Measurements from ENCODE around the gene TMEM53.
A peak's percentile ranks its signal among the peaks of the same experiment; 100 is the strongest.
"Not testable (repeated sequence)": the region's sequence is repeated elsewhere in the genome, so short reads cannot be mapped to it uniquely, and the experiment has no call there.

Gene TMEM53

GRCh38 chr1:44674113-44675000, at the start of gene TMEM53, which contains the start of gene ARMH1:
TMEM53 (minus strand) TSS chr1:44674481; CDS start chr1:44674391, 90 bp downstream.
ARMH1 (plus strand) TSS chr1:44674714; CDS start chr1:44689698, 14,984 bp downstream.
- DNase-seq (ENCODE audit: low read depth in 2 of 2): peak; percentile 88 to 91

DNA sequence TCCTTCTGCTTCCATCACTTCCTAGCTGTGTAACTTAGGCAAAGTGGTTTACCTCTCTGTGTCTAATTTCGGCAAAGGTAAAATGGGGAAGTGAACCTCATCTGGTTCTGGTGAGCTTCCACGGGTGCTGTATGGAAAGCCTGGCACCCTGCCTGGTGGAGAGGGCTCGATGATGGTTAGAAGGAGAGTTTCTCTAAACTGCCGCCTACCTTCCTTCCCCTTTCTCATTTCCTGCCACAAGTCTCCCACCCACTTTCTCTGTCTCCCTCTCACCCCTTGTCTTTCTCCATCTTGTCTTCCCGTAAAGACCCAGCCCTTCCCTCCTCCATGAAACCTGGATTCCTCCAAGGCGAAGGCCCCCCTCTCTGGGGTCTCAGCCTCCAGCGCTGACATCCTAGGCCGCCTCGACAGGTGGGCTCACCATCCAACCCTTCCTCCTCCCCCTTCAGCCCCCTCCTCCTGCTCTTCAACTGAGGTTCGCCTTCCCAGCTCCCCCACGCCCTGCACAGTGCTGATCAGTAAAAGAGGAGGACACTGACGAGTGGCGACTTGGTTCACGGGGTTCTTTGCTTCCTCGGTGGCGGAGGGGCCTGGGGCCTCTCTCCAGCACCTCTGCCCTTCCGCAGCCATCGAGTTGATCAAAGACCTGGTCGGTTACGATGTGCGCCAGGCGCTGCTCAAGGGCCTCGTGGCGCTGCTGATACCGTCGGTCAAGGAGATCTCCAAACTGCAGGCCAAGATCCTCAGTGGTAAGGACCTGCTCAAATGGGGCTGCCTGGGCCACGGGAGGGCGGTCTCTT, 49.4 kb upstream of the TMEM53 start:
- DNase-seq (ENCODE audit: low read depth in 2 of 2): no peak

- no peak for DNase-seq (ENCODE audit: low read depth in 2 of 2)
Measured at GRCh38 chr1:44723064-44723463, 48.8 kb upstream of the TMEM53 start.

DNA sequence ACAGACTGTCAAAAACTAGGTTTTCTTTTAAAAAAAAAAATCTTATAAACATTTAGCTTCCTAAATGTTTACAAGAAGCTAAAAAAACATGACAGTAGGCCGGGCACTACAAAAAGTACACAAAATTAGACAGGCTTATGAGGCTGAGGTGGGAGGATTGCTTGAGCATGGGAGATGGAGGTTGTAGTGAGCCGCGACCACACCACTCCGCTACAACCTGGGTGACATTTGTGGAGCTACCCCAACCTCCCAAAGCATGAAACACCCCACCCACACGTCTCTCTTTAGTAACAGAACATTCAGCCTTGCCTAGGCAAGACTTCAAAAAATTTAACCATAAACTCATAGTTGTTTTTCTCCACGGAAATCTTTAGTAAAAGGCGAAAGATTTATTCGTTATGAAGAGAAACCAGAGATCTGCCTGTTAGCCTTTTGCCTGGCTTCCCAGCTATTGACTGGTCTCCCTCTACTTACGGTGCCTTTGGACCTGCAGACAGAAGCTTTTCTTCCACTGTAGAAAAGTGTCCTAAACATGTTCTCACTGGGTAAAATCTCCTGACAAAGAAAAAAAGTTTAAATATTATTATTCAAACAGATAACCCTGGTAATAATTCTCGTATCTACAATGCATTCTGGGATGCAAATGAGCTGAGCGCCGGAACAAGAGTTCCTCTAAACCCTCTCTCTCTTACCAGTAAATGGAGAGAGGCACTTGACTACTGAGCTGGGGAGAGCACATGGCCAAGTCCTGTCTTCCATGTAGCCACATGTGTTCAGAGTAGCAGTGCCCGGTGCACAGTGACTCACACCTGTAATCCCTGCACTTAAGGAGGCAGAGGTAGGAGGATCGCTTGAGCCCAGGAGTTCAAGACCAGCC, 47.4 kb upstream of the TMEM53 start:
- DNase-seq (ENCODE audit: low read depth in 2 of 2): peak in 1 of 2 donors; percentile 68

GRCh38 chr1:44720281-44720680, 46.0 kb upstream of the TMEM53 start:
- no peak for DNase-seq (ENCODE audit: low read depth in 2 of 2)

DNA sequence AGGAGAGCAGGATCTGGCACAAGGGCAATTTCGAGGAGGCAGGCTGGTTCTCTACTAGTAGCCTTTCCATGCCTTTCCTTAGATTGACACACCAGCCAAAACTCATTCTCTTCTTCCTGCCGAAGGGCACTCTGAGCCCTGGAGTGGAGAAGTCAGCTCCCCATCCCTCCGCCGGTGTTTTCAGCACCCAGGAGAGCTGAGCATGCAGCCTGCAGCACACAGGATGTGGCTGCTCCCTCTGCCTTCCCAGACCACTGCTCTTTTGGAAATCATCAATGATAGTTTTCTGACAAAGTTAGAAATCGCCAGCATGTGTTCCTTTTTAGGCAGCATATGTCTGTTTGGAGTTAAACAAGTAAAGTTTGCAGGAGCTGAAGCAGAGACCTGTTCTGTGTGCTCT, 45.0 kb upstream of the TMEM53 start:
- no peak for DNase-seq (ENCODE audit: low read depth in 2 of 2)

GRCh38 chr1:44718091-44718490, 43.8 kb upstream of the TMEM53 start:
- no peak for DNase-seq (ENCODE audit: low read depth in 2 of 2)

DNA sequence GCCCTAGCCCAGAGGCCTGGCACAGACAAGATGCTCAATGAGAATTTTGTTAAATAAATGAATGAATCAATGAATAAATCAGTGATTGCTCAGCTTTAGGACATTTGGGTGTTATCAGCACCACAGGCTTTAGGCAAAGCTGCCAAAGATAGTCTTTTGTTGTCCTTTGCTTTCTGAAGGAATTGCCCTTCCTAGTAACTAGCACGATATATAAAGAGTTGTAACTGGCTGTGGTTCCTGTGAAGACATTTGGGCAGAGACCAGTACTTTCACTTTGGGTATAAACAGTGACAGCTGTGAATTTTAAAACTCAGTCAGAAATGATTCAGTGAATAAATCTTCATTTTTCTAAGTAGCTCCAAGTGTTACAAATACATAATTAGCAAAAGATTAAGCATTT, 43.4 kb upstream of the TMEM53 start:
- no peak for DNase-seq (ENCODE audit: low read depth in 2 of 2)

DNA sequence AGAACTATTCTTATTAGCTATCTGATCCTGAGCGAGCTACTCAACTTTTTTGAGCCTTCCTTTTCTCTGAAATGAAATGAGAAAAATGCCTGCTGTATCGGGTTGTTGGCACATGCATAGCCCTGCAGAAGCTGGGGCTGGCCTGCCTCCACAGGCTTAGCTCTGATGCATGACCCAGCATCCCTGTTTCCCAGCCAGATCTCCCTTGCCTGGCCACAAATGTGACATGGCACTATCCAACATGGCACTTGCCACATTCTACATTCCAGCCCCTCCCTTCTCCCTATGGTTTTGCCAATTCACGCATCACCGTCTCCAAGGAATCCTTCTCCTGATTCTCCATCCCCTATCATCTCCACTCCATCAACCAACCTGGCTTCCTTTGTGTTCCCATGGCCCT, 42.9 kb upstream of the TMEM53 start:
- no peak for DNase-seq (ENCODE audit: low read depth in 2 of 2)

DNA sequence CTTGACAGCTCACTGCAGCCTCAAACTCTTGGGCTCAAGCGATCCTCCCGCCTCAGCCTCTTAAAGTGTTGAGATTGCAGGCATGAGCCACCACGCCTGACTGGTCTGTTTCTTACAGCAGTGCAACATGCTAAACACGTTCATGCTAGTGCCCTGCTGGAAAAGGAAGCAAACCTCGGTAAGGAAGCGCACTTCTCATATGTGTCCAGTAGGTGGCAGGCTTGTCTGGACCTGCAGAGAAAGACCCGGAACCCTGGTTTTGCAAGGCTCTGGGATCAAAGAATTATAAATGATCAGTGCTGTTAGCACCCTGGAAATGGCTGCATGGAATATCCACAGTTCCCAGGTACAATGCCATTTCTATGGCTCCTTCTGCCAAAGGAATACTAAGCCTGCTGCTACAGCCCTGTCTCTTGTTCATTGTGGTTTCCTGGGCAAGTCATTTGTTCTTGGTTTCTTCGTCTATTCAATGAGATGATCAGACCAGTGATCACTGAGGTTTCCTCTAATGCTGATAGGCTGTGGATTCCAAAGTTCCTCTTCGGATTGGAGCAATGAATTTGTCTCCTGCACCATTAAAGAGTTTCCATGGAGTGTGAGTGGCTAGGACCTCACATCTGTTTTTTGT, 40.8 kb upstream of the TMEM53 start:
- DNase-seq (ENCODE audit: low read depth in 2 of 2): no peak

- no peak for DNase-seq (ENCODE audit: low read depth in 2 of 2)
Measured at GRCh38 chr1:44714532-44714931, 40.3 kb upstream of the TMEM53 start.

DNA sequence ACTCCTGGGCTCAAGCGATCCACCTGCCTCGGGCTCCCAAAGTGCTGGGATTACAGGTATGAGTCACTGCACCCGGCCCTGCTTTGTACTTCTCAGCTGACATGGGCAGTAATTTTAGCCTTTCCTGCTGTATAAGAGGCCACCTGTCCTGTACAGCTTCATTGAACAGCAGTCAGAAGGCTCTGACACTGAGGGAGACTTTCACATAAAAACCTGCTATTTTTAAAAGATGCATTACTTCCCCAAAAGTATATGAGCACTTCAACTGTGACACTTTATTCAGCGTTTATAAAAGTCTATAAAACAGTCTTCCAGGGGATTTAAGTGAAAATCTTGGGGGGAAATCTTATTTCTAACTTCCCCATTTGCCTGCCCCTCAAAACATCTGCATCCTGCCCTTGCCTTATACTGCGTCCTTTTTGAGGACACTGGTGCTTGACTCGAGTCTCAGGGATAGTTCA, 39.1 kb upstream of the TMEM53 start:
- no peak for DNase-seq (ENCODE audit: low read depth in 2 of 2)

DNA sequence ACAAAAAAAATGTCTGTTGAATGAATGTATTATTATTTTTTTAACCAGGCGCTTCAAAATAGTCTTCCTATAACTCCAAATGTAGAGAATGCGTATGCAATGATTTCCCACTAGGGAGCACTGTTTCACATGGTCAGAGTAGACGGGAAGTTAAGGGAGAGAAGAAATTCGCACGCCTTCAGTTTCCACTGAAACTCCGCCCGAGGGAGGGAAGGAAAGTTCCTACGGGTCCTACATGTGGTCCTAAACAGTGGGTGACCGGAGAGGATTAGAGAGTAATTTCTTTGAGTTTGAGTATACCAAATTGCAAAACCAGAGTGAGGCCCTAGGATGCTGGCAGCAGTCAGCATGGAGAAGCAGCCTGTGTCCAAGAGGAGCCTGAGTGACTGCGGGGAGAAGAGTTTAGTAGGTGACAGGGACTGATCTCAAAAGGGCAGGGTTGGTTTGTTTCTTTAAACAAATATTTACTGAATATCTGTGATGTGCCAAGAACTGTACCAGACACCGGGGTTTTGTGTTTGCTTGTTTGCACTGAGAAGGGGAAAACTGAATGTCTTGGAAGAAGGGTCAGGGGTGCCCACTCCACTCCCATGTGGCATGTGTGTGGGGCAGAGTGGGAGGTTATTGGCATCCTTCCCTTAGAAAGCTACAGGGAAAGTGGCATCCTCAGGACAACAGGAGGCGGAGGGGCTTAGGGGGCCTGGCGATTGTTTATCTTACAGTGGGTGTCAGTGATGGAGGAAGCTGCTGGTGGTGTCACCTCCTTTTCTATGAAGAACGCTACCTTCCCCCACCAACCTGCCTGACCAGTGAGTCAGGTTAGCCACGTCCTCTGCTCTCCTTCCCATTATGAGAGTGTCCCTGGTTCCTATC, 33.9 kb upstream of the TMEM53 start:
- peak in 1 of 2 donors; percentile 21 for DNase-seq (ENCODE audit: low read depth in 2 of 2)

GRCh38 chr1:44707112-44707881, 33.0 kb upstream of the TMEM53 start:
- no peak for DNase-seq (ENCODE audit: low read depth in 2 of 2)

DNA sequence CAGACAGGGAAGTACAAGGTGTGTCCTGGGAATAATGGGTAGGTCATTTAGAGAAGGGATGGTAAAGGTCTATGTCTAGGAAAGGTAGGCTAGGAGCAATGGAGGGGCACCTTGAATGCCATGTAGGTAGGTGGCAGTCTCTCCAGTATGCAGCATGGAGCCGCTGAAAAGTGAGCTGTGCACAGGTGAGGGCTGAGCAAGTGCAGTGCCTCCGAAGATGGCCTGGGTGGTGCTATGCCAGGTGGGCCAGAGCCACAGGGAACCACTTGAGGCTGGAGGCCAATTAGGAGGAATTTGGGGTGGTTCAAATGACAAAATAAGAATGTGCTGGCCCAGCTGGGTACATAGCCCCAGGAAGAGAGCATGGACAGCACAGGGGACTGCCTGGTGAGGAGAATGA, 31.7 kb upstream of the TMEM53 start:
- no peak for DNase-seq (ENCODE audit: low read depth in 2 of 2)

DNA sequence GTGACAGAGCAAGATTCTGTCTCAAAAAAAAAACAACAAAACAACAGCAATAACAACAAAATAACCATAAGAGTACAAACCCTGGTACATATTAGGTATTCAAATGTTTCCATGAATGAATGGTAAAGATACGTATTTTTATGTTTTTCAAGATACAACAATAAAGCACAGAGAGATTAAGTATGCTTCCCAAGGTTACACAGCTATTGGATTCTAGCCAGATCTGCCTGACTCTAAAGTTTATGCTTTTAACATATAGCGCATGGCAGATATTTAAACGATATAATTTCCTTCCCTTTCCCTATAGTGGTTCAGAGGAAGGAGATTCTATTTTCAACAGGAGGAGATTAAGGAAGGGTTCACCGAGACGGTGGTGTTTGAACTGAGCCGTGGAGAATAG, 31.2 kb upstream of the TMEM53 start:
- no peak for DNase-seq (ENCODE audit: low read depth in 2 of 2)

- no peak for DNase-seq (ENCODE audit: low read depth in 2 of 2)
Measured at GRCh38 chr1:44701141-44701573, 26.9 kb upstream of the TMEM53 start.

DNA sequence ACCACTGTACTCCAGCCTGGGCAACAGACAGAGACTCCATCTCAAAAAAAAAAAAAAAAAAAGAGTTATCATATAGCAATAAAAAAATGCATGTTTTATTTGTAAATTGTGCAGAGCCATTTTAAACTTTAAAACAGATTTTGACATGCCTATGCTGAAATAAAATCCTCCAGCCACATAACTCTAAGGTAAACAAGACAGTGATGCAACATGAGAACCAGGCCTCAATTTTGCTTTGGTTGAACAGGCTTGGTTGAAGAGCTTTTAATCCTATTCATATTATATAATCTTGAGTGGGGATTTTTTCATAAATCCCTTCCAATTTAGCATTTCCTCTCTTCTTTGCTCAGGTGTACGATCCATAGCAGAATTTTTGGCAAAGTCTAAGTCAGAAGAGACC, 26.3 kb upstream of the TMEM53 start:
- no peak for DNase-seq (ENCODE audit: low read depth in 2 of 2)

DNA sequence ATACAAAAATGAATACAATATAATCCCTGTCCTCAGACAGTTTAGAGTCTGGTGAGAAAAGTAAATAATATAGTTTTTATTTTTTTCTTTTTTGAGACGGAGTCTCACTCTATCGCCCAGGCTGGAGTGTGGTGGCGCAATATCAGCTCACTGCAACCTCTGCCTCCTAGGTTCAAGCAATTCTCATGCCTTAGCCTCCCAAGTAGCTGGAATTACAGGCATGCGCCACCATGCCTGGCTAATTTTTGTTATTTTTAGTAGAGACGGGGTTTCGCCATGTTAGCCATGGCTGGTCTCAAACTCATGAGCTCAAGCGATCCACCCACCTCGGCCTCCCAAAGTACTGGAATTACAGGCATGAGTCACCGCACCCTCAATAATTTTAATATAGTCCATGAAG, 25.1 kb upstream of the TMEM53 start:
- not testable (repeated sequence) for DNase-seq (ENCODE audit: low read depth in 2 of 2)

Data from activated CD8-positive, alpha-beta memory T cell treated with anti-CD3 and anti-CD28 coated beads for 4 hours (primary cell).